ENCODE data around the gene SYVN1.

DNA sequence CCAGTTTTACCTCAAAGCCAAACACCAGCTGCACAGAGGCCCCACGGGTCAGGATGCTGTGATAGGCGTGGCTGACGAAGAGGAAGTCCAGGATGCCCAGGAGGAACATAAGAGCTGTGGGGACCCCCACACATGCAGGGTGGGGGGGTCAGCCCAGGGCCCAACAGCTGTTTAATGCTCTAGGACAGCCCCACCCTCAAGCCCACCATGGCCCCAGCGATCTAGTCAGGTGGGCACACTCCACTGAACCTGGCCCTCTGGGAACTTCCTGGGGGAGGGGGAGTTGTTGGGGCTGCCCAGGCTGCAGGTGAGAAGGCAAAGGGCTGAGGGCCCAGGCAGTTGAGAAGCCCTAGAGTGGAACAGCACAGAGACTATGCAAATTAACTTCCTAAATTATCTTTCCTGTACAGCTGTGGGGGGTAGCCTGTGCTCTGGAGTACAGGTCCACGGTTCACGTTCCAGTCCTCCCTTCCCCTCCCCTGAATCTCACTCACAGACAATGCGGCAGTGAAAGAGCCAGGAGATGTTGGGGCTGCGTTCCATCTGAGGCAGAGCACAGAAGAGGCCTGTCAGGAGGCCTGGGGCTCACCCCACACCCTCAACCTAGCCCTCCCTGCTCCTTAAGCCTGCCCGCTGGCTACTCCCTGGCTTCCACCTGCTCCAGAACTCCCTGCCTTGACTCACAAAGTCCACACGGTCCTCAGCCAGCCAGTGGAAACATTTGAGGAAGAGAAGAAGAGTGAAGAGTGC lies 1.9 kb downstream of the SYVN1 start:
- no peak for TF ChIP-seq CTCF (conservative IDR thresholded peaks at IDR 0.05)
- TF ChIP-seq EZH2 (IDR thresholded peaks at IDR 0.05; ENCODE audit: low read depth): no peak
